Fibroblast of mammary gland (primary cell): ENCODE measurements around the gene PTPRE.
A peak's percentile ranks its signal among the peaks of the same experiment; 100 is the strongest.

Experiments
- DNase-seq: peaks from one replicate; pipeline ENCODE4 v3.0.0-alpha.2; 2010; ENCODE audit warnings: low read depth
- H3K4me3 ChIP-seq: 2 replicates; pipeline ENCODE4 v1.5.1; 2011; ENCODE audit warnings: low read depth, mild to moderate bottlenecking, low read length, moderate library complexity; ENCODE audit not compliant: control insufficient read depth
- CTCF ChIP-seq: conservative IDR thresholded peaks from 2 replicates; pipeline ENCODE4 v1.5.1; 2011; ENCODE audit warnings: low read depth, low read length, inconsistent platforms; ENCODE audit not compliant: control insufficient read depth, insufficient read depth

PTPRE gene

DNA sequence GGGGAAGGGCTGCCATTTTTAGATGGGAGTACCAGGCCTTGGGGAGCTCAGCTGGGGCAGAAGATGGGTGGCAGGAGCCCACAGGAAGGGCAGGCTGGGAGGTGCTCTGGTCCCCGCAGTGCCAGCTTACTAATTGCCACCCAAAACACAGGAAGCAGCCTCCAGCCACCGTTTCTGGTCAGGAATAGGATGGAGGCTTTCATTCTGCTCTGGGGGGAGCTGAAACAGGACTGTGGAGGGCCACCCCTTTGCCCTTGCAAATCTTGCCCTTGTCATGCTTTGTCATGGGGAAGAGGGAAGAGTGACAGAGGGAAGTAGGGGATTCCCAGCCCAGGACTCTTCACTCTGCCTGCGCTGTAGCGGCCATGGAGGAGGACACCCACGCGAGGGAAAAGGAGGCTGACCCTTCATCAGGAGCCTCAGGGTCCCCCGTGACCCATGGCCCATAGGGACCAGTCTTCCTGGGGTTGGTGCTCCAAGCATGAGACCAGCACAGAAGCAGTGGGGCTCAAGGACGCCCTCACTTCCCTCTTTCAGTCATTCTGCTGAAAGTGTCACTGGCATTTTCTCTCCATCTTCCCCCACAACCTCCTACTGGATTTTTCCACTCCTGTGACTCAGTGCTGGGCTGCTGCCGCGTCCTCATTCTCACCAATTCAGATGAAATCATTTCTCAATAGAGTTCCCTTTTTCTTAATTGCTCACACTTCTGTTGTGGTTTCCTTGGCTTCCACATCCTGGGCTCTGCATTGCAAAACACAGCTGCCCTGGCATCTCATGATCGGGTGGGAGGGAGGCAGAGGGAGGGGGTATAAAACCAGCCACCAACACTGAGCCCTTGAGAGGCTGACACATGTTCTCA is 157.4 kb downstream of the PTPRE start:
- no peak for TF ChIP-seq CTCF
- peak; percentile 91 for DNase-seq
- no peak overlapping the region for H3K4me3 ChIP-seq

GRCh38 chr10:128064970-128065580 is 158.2 kb downstream of the PTPRE start:
- no peak for TF ChIP-seq CTCF
- peak; percentile 73 for DNase-seq

DNA sequence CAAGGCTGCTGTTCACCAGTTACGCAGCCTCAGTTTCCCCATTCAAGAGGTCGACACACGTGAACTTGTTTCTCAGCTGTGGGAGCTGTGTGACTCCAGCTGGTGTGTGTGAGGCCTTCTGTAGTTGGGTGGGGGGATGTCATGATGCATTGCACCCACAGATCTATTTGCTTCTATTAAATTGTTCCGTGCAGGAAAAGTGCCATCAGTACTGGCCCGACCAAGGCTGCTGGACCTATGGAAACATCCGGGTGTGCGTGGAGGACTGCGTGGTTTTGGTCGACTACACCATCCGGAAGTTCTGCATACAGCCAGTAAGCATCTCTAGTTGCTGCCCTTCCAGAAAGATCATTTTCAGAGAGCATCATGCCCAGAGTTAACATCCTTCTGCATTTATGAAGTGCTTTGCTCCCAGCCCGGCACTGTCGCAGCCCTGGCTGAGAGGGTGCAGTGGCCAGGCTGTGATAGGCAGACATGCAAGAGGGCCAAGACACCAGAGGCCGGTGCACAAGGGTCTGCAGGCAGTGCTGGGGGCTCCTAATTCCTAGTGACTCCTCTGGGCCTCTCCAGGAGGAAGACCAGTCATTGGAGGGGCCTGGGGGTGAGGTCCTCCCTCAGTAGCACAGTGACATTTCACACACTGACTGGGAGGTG is 159.1 kb downstream of the PTPRE start:
- DNase-seq, result no peak
- no peak overlapping the region for H3K4me3 ChIP-seq
- no peak for TF ChIP-seq CTCF

More at GRCh38 chr10:128064970-128065580, 158.2 kb downstream of the PTPRE start:
- H3K4me3 ChIP-seq, result no peak overlapping the region

GRCh38 chr10:128066870-128067382 is 160.0 kb downstream of the PTPRE start:
- TF ChIP-seq CTCF, result no peak
- H3K4me3 ChIP-seq, result no peak overlapping the region
- no peak for DNase-seq

DNA sequence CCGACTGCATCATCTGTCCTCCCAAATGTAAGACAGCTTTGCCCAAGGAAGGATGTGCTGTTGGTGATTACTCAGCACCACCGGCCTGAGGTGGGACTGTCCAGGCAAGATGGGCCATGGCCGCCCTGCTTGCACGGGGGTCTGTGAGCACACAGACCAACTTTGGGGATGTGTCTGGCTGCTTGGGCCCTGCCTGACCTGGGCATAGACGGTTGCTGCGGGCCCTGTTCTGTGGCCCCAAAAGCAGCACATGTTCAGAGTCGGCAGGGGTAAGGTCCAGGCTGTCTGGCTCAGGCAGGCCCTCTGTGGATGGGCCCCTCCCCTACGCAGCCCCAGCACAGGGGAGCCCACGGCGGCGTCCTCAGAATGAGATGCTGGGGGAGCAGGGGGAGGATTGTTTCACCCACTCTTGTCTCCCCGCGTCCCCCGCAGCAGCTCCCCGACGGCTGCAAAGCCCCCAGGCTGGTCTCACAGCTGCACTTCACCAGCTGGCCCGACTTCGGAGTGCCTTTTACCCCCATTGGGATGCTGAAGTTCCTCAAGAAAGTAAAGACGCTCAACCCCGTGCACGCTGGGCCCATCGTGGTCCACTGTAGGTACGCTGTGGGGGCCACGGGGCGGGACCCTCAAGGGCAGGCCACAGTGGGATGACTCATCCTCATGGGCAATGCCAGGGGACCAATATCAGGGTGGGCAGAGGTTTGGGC is 160.9 kb downstream of the PTPRE start:
- H3K4me3 ChIP-seq, result no peak overlapping the region
- TF ChIP-seq CTCF, result no peak
- no peak for DNase-seq
